HEK293T (cell line): ENCODE measurements around the gene CDC42.

Source experiments
- CTCF ChIA-PET: fragments of 350-600 bp; formaldehyde crosslinking; extraction: SDS; loops from one replicate; lab custom pipeline; 2021; ENCODE audit warnings: antibody characterized with exemption, inconsistent platforms; lab: Yijun Ruan, JAX
- POLR2A ChIA-PET: fragments of 350-600 bp; formaldehyde crosslinking; extraction: SDS; loops from one replicate; lab custom pipeline; 2020; ENCODE audit warnings: antibody characterized with exemption, inconsistent platforms; lab: Yijun Ruan, JAX
- DNase-seq: peaks from one replicate; pipeline ENCODE4 v3.0.0; 2012; ENCODE audit warnings: mixed read lengths; ENCODE audit errors: extremely low spot score
- ARNT ChIP-seq: fragments of 450-650 bp; IDR thresholded peaks from 2 replicates; pipeline ENCODE4 v1.6.1; 2017; ENCODE audit warnings: mild to moderate bottlenecking
- BHLHE40 ChIP-seq: fragments of 450-650 bp; IDR thresholded peaks from 2 replicates; pipeline ENCODE4 v1.6.1; 2016; ENCODE audit warnings: mild to moderate bottlenecking, moderate library complexity, borderline replicate concordance
- CTBP1 ChIP-seq: fragments of 450-650 bp; IDR thresholded peaks from 2 replicates; pipeline ENCODE4 v1.6.1; 2016; ENCODE audit warnings: borderline replicate concordance
- ELF4 ChIP-seq: fragments of 450-650 bp; IDR thresholded peaks from 2 replicates; pipeline ENCODE4 v1.6.1; 2017; ENCODE audit warnings: antibody characterized with exemption
- FOXA1 ChIP-seq: fragments of 450-650 bp; IDR thresholded peaks from 2 replicates; pipeline ENCODE4 v1.6.1; 2016; ENCODE audit warnings: mild to moderate bottlenecking
- FOXK2 ChIP-seq: fragments of 450-650 bp; IDR thresholded peaks from 2 replicates; pipeline ENCODE4 v1.6.1; 2016; ENCODE audit warnings: mild to moderate bottlenecking
- FOXM1 ChIP-seq: fragments of 450-650 bp; IDR thresholded peaks from 2 replicates; pipeline ENCODE4 v1.6.1; 2017; ENCODE audit warnings: mild to moderate bottlenecking, borderline replicate concordance
- HDGF ChIP-seq: fragments of 450-650 bp; IDR thresholded peaks from 2 replicates; pipeline ENCODE4 v1.6.1; 2017; ENCODE audit warnings: antibody characterized with exemption, borderline replicate concordance
- L3MBTL2 ChIP-seq: fragments of 450-650 bp; conservative IDR thresholded peaks from 2 replicates; pipeline ENCODE4 v1.6.1; 2016; ENCODE audit warnings: mild to moderate bottlenecking
- LEF1 ChIP-seq: fragments of 450-650 bp; IDR thresholded peaks from 2 replicates; pipeline ENCODE4 v1.6.1; 2017; ENCODE audit warnings: mild to moderate bottlenecking, borderline replicate concordance
- NFRKB ChIP-seq: fragments of 450-650 bp; IDR thresholded peaks from 2 replicates; pipeline ENCODE4 v1.6.1; 2016; ENCODE audit warnings: mild to moderate bottlenecking, moderate library complexity
- PKNOX1 ChIP-seq: fragments of 450-650 bp; IDR thresholded peaks from 2 replicates; pipeline ENCODE4 v1.6.1; 2016
- SP1 ChIP-seq: fragments of 450-650 bp; IDR thresholded peaks from 2 replicates; pipeline ENCODE4 v1.6.1; 2017
- SUZ12 ChIP-seq: fragments of 450-650 bp; IDR thresholded peaks from 2 replicates; pipeline ENCODE4 v1.6.1; 2016; ENCODE audit warnings: mild to moderate bottlenecking
- TARDBP ChIP-seq: fragments of 450-650 bp; IDR thresholded peaks from 2 replicates; pipeline ENCODE4 v1.6.1; 2016
- ZNF384 ChIP-seq: fragments of 450-650 bp; IDR thresholded peaks from 2 replicates; pipeline ENCODE4 v1.6.1; 2016

The CDC42 gene

DNA sequence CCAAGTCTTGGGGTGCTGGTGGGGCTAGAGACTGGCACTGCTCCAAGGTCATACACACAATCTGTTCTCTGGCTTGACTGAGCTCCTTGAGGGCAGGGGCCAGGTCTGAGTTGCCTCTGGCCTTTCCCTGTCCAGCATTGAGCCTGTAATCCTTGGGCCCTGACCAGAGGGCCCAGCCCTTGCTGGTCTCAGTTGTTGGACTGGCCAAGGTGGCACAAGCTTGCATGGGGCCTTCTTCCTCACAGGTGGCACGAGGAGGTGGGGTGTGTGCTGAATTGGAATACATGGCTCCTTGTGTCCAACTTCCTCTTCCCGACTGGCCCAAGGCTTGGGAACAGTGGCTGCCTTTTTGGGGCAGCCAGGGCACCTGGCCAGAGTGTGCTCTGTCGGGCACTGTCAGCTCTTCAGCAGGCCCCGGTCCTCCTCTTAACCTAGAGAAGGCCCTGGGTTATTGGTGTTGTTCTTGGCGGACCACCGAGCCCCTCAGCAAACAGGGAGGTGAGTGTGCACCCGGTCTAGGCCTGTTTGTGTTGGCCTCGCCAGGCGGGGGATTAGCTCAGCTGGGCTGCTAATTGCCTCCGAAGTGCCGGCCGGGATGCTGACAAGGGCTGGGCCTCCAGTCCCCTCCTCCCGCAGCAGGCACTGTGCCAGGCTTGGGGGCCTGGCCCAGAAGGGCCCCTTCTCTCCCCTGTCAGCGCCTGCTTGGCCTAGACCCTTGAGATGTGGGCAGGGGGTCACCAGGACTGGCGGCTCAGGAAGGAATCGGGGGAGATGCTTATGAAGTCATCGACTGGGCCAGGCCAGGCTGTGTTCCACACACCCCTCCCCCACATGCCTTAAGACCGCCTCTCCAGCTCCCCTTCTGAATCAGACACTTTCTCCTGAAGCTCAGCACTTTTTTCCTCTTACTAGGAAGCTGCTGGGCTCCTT is 61.8 kb downstream of the CDC42 start:
- TF ChIP-seq ELF4, result no peak
- TF ChIP-seq PKNOX1, result no peak
- no peak for TF ChIP-seq BHLHE40
- TF ChIP-seq FOXK2, result no peak
- no peak for TF ChIP-seq CTBP1
- no peak for TF ChIP-seq HDGF
- no peak for TF ChIP-seq L3MBTL2
- CTCF ChIA-PET, result interaction anchor here (0.9 kb wide), 1 partner anchor 9 kb away, joined by 3 read pairs; no protein-coding TSS in a partner anchor
- DNase-seq, result no peak

DNA sequence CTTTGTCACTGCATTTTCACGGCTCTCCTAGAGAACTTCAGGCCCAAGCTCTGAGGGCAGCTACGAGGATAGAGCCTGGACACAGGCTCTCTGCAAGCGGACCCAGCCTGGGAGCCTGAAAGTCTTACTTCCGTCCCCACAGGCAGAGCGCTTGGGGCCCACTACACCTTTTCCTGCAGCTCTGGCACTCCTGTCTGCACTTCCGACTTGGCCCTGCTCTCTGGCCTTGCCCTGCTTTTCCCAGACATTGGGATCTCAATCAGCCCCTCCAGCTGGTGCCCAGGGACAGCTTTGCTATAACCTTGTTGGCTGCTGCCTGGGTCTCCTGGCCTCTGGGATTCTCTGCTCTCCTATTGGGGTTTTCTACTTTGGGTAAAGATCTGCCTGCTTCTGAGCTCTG is 62.8 kb downstream of the CDC42 start:
- ChIA-PET POLR2A (no interaction called here), CTCF (interaction anchor here (0.6 kb wide), 1 partner anchor 10 kb away, joined by 3 read pairs; no protein-coding TSS in a partner anchor)
- no peak for DNase-seq
- TF ChIP-seq HDGF, result no peak
- no peak for TF ChIP-seq ELF4

More for the DNA sequence above, 61.8 kb downstream of the CDC42 start:
- POLR2A ChIA-PET, result no interaction called here

DNA sequence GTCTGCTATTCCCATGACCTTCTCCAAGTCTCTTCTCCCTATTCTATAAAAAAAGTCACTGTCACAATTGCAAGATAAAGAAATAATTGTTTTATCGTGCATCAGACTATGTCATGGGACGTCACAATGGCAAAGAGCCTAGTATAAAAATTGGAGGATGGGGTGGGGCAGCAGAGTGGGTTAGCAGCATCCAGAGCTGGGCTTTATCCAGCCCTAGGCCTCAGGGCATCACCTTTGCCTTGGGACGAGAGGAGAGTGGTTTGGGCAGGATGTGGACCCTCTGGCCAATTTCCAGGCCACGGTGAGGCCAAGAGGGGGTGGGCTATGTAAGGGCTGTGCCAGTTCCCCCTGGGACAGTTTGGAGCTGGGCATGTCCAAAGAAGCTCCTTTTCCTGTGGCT is 64.7 kb downstream of the CDC42 start:
- no peak for TF ChIP-seq NFRKB
- no peak for TF ChIP-seq HDGF
- no peak for TF ChIP-seq ELF4
- no peak for TF ChIP-seq ZNF384
- no peak for TF ChIP-seq ARNT
- TF ChIP-seq SUZ12, result no peak
- TF ChIP-seq PKNOX1, result no peak
- no peak for TF ChIP-seq L3MBTL2
- TF ChIP-seq FOXA1, result no peak
- TF ChIP-seq CTBP1, result no peak
- no peak for TF ChIP-seq BHLHE40
- no peak for TF ChIP-seq SP1
- no peak for TF ChIP-seq LEF1
- TF ChIP-seq FOXM1, result no peak
- TF ChIP-seq TARDBP, result no peak
- no peak for TF ChIP-seq FOXK2
- ChIA-PET CTCF (no interaction called here), POLR2A (no interaction called here)
- no peak for DNase-seq

GRCh38 chr1:22117851-22118250 is 65.3 kb downstream of the CDC42 start:
- no peak for TF ChIP-seq ARNT
- ChIA-PET POLR2A (no interaction called here), CTCF (interaction anchor here (0.6 kb wide), 2 partner anchors 97 to 210 kb away, joined by 3 to 6 read pairs; no protein-coding TSS in a partner anchor)
- no peak for DNase-seq

GRCh38 chr1:22118291-22118992 is 65.9 kb downstream of the CDC42 start:
- DNase-seq, result no peak
- POLR2A ChIA-PET, result no interaction called here
- CTCF ChIA-PET, result interaction anchor here (0.6 kb wide), 2 partner anchors 98 to 209 kb away, joined by 3 to 6 read pairs; no protein-coding TSS in a partner anchor
- TF ChIP-seq HDGF, result no peak
- TF ChIP-seq LEF1, result no peak
- no peak for TF ChIP-seq CTBP1
- no peak for TF ChIP-seq FOXA1
- no peak for TF ChIP-seq FOXM1

DNA sequence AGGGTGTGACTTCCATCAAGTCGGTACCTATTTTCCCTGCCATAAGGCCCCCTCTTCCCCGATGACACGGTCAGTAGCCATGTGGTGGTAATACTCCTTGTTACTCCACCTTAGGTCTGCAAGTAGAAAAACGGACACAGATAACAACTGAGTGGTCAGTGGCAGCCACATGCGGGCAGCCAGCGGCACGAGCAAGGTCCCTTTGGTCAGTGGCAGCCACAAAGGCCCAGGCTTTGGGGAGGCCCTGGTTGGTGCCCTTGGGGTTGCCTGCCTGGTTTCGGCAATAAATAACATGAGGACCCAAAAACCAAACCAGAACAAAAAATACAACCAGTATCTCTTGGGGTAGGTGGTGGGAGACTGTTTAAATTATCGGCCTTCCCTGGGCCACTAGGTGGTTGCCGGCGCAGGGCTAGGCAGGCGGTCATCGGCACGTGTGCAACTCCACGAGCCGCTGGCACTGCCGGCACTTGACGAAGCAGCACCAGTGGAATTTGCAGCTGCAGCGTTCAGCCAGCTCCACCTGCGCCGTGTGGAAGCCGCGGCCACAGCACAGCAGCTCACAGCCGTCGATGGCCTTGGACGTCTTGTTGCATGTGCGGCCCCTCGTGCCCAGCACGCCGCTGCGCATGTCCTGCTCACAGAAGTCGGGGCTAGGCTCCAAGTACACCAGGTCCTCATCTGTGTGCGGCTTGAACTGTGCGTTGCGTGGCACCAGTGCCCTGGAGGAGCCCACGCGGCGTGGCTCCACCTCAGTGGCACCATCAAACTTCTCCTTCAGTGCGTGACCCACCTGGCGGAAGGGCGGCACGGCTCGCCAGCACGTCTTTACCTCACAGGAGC is 67.3 kb downstream of the CDC42 start:
- TF ChIP-seq SP1 (no peak), FOXK2 (no peak), PKNOX1 (no peak), NFRKB (no peak), LEF1 (no peak), CTBP1 (no peak), FOXA1 (no peak), ZNF384 (no peak), SUZ12 (no peak), ELF4 (no peak), HDGF (no peak), ARNT (no peak), L3MBTL2 (no peak), FOXM1 (no peak), BHLHE40 (no peak), TARDBP (no peak)
- ChIA-PET CTCF (no interaction called here), POLR2A (no interaction called here)
- no peak for DNase-seq
